Suprapubic skin (tissue), 4 donors: Measurements from ENCODE around the gene RAMAC.
"Not testable (repeated sequence)": the region's sequence is repeated elsewhere in the genome, so short reads cannot be mapped to it uniquely, and the experiment has no call there.

Experiments
- POLR2A ChIP-seq, 2 donors: fragments of 450-650 bp; IDR thresholded peaks; one replicate each; pipeline ENCODE4 v1.6.1; 2017; ENCODE audit warnings: antibody characterized with exemption in 2 of 2, mild to moderate bottlenecking in 2 of 2, moderate library complexity in 2 of 2
- POLR2AphosphoS5 ChIP-seq, 3 donors: sonication (generic); formaldehyde crosslinking; IDR thresholded peaks; one replicate each; pipeline ENCODE4 v1.6.1; 2017; ENCODE audit warnings: antibody characterized with exemption in 3 of 3

DNA sequence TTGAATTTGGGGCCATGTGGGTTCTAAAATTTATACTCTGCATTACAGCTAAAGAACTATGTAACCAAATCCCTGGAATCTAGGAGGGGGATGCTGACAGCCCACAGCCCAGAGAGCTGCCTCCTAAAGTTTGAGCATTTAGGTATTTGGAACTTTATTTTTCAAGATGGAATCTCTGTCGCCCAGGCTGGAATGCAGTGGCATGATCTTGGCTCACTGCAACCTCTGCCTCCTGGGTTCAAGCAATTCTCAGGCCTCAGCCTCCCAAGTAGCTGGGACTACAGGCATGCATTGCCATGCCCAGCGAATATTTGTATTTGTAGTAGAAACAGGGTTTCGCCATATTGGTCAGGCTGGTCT lies 14.6 kb downstream of the RAMAC start:
- TF ChIP-seq POLR2A, POLR2AphosphoS5 (IDR thresholded peaks at IDR 0.05): not testable (repeated sequence)
